Endothelial cell of umbilical vein (primary cell): ENCODE results near the gene SIAH2. TPM values are rescaled to one million over a fixed set of nuclear protein-coding genes. Genes with fewer than 3 reads are reported as not detected.

Source experiments
- BruUV-seq: library from RNA; stranded (reverse); fragments of 400-500 nt; replicated peaks from 2 replicates; lab custom pipeline; 2021; lab: Mats Ljungman, UMichigan
- CTCF ChIA-PET: fragments of 300-600, 350-600 bp; sonication (Branson Sonifier 250); formaldehyde crosslinking; loops from one replicate; lab custom pipeline; 2021; ENCODE audit warnings: antibody characterized with exemption, inconsistent platforms; lab: Charles Lee
- POLR2A ChIA-PET: fragments of 300-600, 350-600 bp; sonication (Branson Sonifier 250); formaldehyde crosslinking; loops from one replicate; lab custom pipeline; 2021; ENCODE audit warnings: antibody characterized with exemption, inconsistent platforms; lab: Charles Lee
- DNase-seq: peaks from one replicate; pipeline ENCODE4 v3.0.0-alpha.2; 2011; ENCODE audit warnings: low read depth, low spot score
- FAIRE-seq: peaks from 2 replicates; lab custom pipeline; 2011; peaks lifted over from hg19 to GRCh38; lab: Jason Lieb, UNC
- H2AFZ ChIP-seq: 2 replicates; pipeline ENCODE4 v1.6.0; 2012; ENCODE audit warnings: low read depth, low read length, control low read depth, inconsistent platforms
- H3K27ac ChIP-seq: 2 replicates; pipeline ENCODE4 v1.5.1; 2011; ENCODE audit warnings: low read depth, mild to moderate bottlenecking, control low read depth, low read length, moderate library complexity; ENCODE audit not compliant: insufficient read depth
- H3K27me3 ChIP-seq, 2 experiments: 2 replicates each; pipeline versions ENCODE4 v1.6.0 to v1.6.1; 2011; ENCODE audit warnings: low read length in 2 of 2, mixed read lengths in 1 of 2; ENCODE audit not compliant: control insufficient read depth in 2 of 2, insufficient read depth in 2 of 2
- H3K36me3 ChIP-seq, 2 experiments: 2 replicates in 1 of 2; 3 replicates in 1 of 2; pipeline ENCODE4 v1.5.1; 2011; ENCODE audit warnings: low read length in 2 of 2, mild to moderate bottlenecking in 1 of 2, moderate library complexity in 1 of 2; ENCODE audit not compliant: control insufficient read depth in 2 of 2, insufficient read depth in 2 of 2; ENCODE audit errors: extremely low read depth in 1 of 2
- H3K4me1 ChIP-seq: 3 replicates; pipeline ENCODE4 v1.5.1; 2011; ENCODE audit warnings: mild to moderate bottlenecking, low read length; ENCODE audit not compliant: control insufficient read depth, insufficient read depth; ENCODE audit errors: extremely low read depth
- H3K4me2 ChIP-seq: 2 replicates; pipeline ENCODE4 v1.6.1; 2011; ENCODE audit warnings: low read length, control low read depth, mixed read lengths; ENCODE audit not compliant: insufficient read depth
- H3K4me3 ChIP-seq, 3 experiments: fragments of 200-600 bp in 1 of 3; sonication (generic), shearing (Covaris generic) in 1 of 3; replicated peaks in 1 of 3; 2 replicates each; pipeline ENCODE4 v1.5.1; 2011 to 2016; ENCODE audit warnings: control low read depth in 3 of 3, low read length in 3 of 3, mild to moderate bottlenecking in 2 of 3, inconsistent platforms in 1 of 3, low read depth in 1 of 3, moderate library complexity in 1 of 3; ENCODE audit not compliant: insufficient read depth in 1 of 3
- H3K79me2 ChIP-seq: 2 replicates; pipeline ENCODE4 v1.6.0; 2012; ENCODE audit warnings: low read length, inconsistent platforms; ENCODE audit not compliant: control insufficient read depth, insufficient read depth
- H3K9ac ChIP-seq: replicated peaks from 2 replicates; pipeline ENCODE3; 2011; ENCODE audit warnings: low read length, control low read depth; ENCODE audit not compliant: insufficient read depth; ENCODE audit errors: extremely low read depth
- H3K9me1 ChIP-seq: replicated peaks from 3 replicates; pipeline ENCODE4 v1.6.0; 2011; ENCODE audit warnings: mild to moderate bottlenecking, low read length; ENCODE audit not compliant: control insufficient read depth, insufficient read depth; ENCODE audit errors: extremely low read depth
- H3K9me3 ChIP-seq: replicated peaks from 2 replicates; pipeline ENCODE4 v1.5.1; 2012; ENCODE audit warnings: low read length, inconsistent platforms; ENCODE audit not compliant: control insufficient read depth, insufficient read depth
- H4K20me1 ChIP-seq: replicated peaks from 2 replicates; pipeline ENCODE3; 2011; ENCODE audit warnings: mild to moderate bottlenecking, low read length; ENCODE audit not compliant: control insufficient read depth, insufficient read depth; ENCODE audit errors: extremely low read depth
- CTCF ChIP-seq, 2 donors: IDR thresholded peaks; 1 replicate in 1 of 2; 2 replicates in 1 of 2; pipeline ENCODE4 v1.5.1; 2011; ENCODE audit warnings: low read length in 2 of 2, mild to moderate bottlenecking in 2 of 2, moderate library complexity in 2 of 2, control low read depth in 1 of 2, inconsistent platforms in 1 of 2, low read depth in 1 of 2; ENCODE audit not compliant: insufficient read depth in 1 of 2; ENCODE audit errors: extremely low read depth in 1 of 2
- EZH2 ChIP-seq: IDR thresholded peaks from 2 replicates; pipeline ENCODE4 v1.6.1; 2012; ENCODE audit warnings: borderline replicate concordance, low read depth, mild to moderate bottlenecking, moderate library complexity, low read length, inconsistent platforms; ENCODE audit not compliant: severe bottlenecking
- FOS ChIP-seq: IDR thresholded peaks from 2 replicates; pipeline ENCODE4 v1.6.1; 2011; ENCODE audit warnings: mild to moderate bottlenecking, low read length, moderate library complexity, borderline replicate concordance; ENCODE audit not compliant: insufficient read depth
- GATA2 ChIP-seq: IDR thresholded peaks from 2 replicates; pipeline ENCODE4 v1.7.0; 2011; ENCODE audit warnings: low read depth, mild to moderate bottlenecking, moderate library complexity, mixed read lengths, low read length; ENCODE audit not compliant: insufficient read length, insufficient read depth
- JUN ChIP-seq: IDR thresholded peaks from 2 replicates; pipeline ENCODE4 v1.6.1; 2011; ENCODE audit warnings: borderline replicate concordance, low read depth; ENCODE audit not compliant: insufficient read length, insufficient read depth
- MAX ChIP-seq: IDR thresholded peaks from 2 replicates; pipeline ENCODE4 v1.6.1; 2011; ENCODE audit not compliant: insufficient read depth, insufficient read length
- MYC ChIP-seq: IDR thresholded peaks from one replicate; pipeline ENCODE4 v1.6.1; 2011; ENCODE audit warnings: mild to moderate bottlenecking, low read depth, low read length
- POLR2A ChIP-seq: IDR thresholded peaks from 2 replicates; pipeline ENCODE4 v1.6.1; 2012; ENCODE audit warnings: low read depth, mild to moderate bottlenecking, control low read depth, low read length
- POLR2AphosphoS5 ChIP-seq: IDR thresholded peaks from 2 replicates; pipeline ENCODE4 v1.6.1; 2012; ENCODE audit warnings: low read depth, mild to moderate bottlenecking, control low read depth, low read length, moderate library complexity; ENCODE audit not compliant: insufficient read depth
- dilution Hi-C: fragments of 300-500 bp; cut with MboI; formaldehyde crosslinking; loops from one replicate; pipeline ENCODE4 v1.15.0; 2019; ENCODE audit warnings: low sequenced_read_pairs; ENCODE audit not compliant: extremely low pct_ligation_motif_present
- intact Hi-C: fragments of 100-400 bp; cut with micrococcal nuclease; formaldehyde crosslinking; loops from one replicate; pipeline ENCODE4 v1.10.0; 2022
- polyA plus RNA-seq, 4 experiments: library from polyadenylated mRNA; depleted of rRNA in 3 of 4; stranded (reverse) in 3 of 4; unstranded in 1 of 4; fragments of >200 nt; gene quantifications; 2 replicates each; pipeline versions ENCODE4 v1.2.1 to v1.2.3, GENCODE V29; 2011 to 2012; ENCODE audit warnings: missing spikeins in 1 of 4
- total RNA-seq: library from RNA; stranded (reverse); gene quantifications from 2 replicates; pipeline ENCODE4 v1.2.3, GENCODE V29; 2021

SIAH2 gene
- total and polyA plus RNA-seq, 2 donors (not counting 3 experiments of a cell fraction or from before 2014, with no cell fraction given), result 16.7 to 25.1 TPM

GRCh38 chr3:150806185-150806835, 43.3 kb upstream of the SIAH2 start:
- intact Hi-C loops, result no loop called here
- H3K27me3 ChIP-seq, result peaks cover 5 to 16% of the 10 kb centered on the region in 2 experiments
- H3K9me3 ChIP-seq, result no peaks in the 10 kb centered on the region
- H3K27ac ChIP-seq, result no peak overlapping the region
- FAIRE-seq (no peak), DNase-seq (no peak)
- no peaks in the 10 kb centered on the region for H4K20me1 ChIP-seq
- BruUV-seq, result no TSS peak
- POLR2A ChIA-PET, result no interaction called here
- no peak overlapping the region for H2AFZ ChIP-seq
- no peak overlapping the region for H3K4me3 ChIP-seq
- peaks cover 2% of the 10 kb centered on the region for H3K9me1 ChIP-seq
- H3K36me3 ChIP-seq, result no peaks in the 10 kb centered on the region
- H3K4me2 ChIP-seq, result no peak overlapping the region
- H3K79me2 ChIP-seq, result no peaks in the 10 kb centered on the region
- H3K4me1 ChIP-seq, result no peaks in the 10 kb centered on the region
- dilution Hi-C loops, result no loop called here
- CTCF ChIA-PET, result interaction anchor here (1.0 to 1.9 kb wide), 3 partner anchors 9 to 59 kb away, joined by 3 to 4 read pairs (median 3); no protein-coding TSS in a partner anchor
- no peak overlapping the region for H3K9ac ChIP-seq
- TF ChIP-seq MAX (no peak), POLR2A (no peak), FOS (no peak), EZH2 (no peak), GATA2 (no peak), CTCF (IDR thresholded peaks at IDR 0.05; ENCODE audit: extremely low read depth in 1 of 2, insufficient read depth in 1 of 2, low read depth in 1 of 2, low read length in 2 of 2) (no peak), POLR2AphosphoS5 (no peak), JUN (no peak), MYC (no peak)
